GM18909 (cell line): ENCODE results near the gene CD63.

Experiments
- ATAC-seq: cut with Tn5 transposase; IDR thresholded peaks from one replicate; pipeline ENCODE4 v1.9.1; 2021; ENCODE audit warnings: mild to moderate bottlenecking; ENCODE audit not compliant: unreplicated experiment, poor library complexity

The CD63 gene

GRCh38 chr12:55723516-55724225 lies 5.1 kb downstream of the CD63 start:
- ATAC-seq = no peak

GRCh38 chr12:55722948-55723347 lies 5.9 kb downstream of the CD63 start:
- no peak for ATAC-seq

GRCh38 chr12:55721601-55722213 lies 7.1 kb downstream of the CD63 start:
- ATAC-seq = no peak

GRCh38 chr12:55720894-55721444 lies 7.8 kb downstream of the CD63 start:
- ATAC-seq = no peak

- ATAC-seq = no peak
These were observed 8.7 kb downstream of the CD63 start, which contains the start of gene RDH5 for GRCh38 chr12:55720071-55720564. RDH5 (plus strand) TSS chr12:55720393; CDS start chr12:55721185, 792 bp downstream.

- no peak for ATAC-seq
These were observed 9.4 kb downstream of the CD63 start for GRCh38 chr12:55719371-55719770.

- no peak for ATAC-seq
These were observed 10.1 kb downstream of the CD63 start for GRCh38 chr12:55718624-55719275.

- no peak for ATAC-seq
These were observed 10.8 kb downstream of the CD63 start for GRCh38 chr12:55718015-55718414.

GRCh38 chr12:55717011-55718007 lies 11.5 kb downstream of the CD63 start:
- no peak for ATAC-seq

- ATAC-seq = no peak
These were observed 12.2 kb downstream of the CD63 start for GRCh38 chr12:55716582-55716957.

GRCh38 chr12:55715833-55716581 lies 12.8 kb downstream of the CD63 start, which contains the start of gene BLOC1S1:
BLOC1S1 (plus strand) TSS chr12:55716046; CDS start chr12:55716052, 6 bp downstream.
- peak; percentile 92 for ATAC-seq

GRCh38 chr12:55715169-55715764 lies 13.5 kb downstream of the CD63 start:
- no peak for ATAC-seq

- ATAC-seq = no peak
These were observed 15.1 kb downstream of the CD63 start for GRCh38 chr12:55713721-55714120.

GRCh38 chr12:55712700-55713415 lies 16.0 kb downstream of the CD63 start:
- ATAC-seq = no peak

GRCh38 chr12:55711786-55712553 lies 16.8 kb downstream of the CD63 start:
- ATAC-seq = no peak

GRCh38 chr12:55708695-55709233 lies 20.0 kb downstream of the CD63 start:
- ATAC-seq = no peak
